Coronary artery (tissue), 2 donors: Measurements from ENCODE around the gene ANKRD27.

Experiments used
- DNase-seq: peaks from one replicate; pipeline ENCODE4 v3.0.0-alpha.2; 2017; ENCODE audit warnings: low spot score
- H3K27ac ChIP-seq, 2 donors: fragments of 200-600 bp; sonication (generic); one replicate each; pipeline ENCODE4 v1.5.1; 2016 to 2019
- H3K4me3 ChIP-seq: fragments of 200-600 bp; sonication (generic); 2 replicates; pipeline ENCODE4 v1.5.1; 2016; ENCODE audit warnings: mild to moderate bottlenecking, moderate library complexity
- CTCF ChIP-seq: fragments of 200-600 bp; sonication (generic); IDR thresholded peaks from one replicate; pipeline ENCODE4 v1.5.1; 2019; ENCODE audit warnings: antibody characterized with exemption

ANKRD27 gene

GRCh38 chr19:32550666-32551065 is 124.3 kb downstream of the ANKRD27 start:
- TF ChIP-seq CTCF, result no peak
- DNase-seq, result no peak
- Histone ChIP-seq H3K4me3 (no peak overlapping the region), H3K27ac (no peak overlapping the region)
